Ishikawa (cell line): ENCODE measurements around the gene GRID1.

Source experiments
- CEBPB ChIP-seq: IDR thresholded peaks from 2 replicates; pipeline ENCODE4 v1.6.1; 2012
- CREB1 ChIP-seq: IDR thresholded peaks from 2 replicates; pipeline ENCODE4 v1.6.1; 2012; ENCODE audit warnings: low read depth
- EGR1 ChIP-seq: IDR thresholded peaks from 2 replicates; pipeline ENCODE4 v1.6.1; 2012
- EP300 ChIP-seq: IDR thresholded peaks from 2 replicates; pipeline ENCODE4 v1.6.1; 2012; ENCODE audit warnings: borderline replicate concordance
- FOXM1 ChIP-seq: IDR thresholded peaks from 2 replicates; pipeline ENCODE4 v1.6.1; 2012; ENCODE audit warnings: low read depth, borderline replicate concordance
- MAX ChIP-seq: IDR thresholded peaks from 2 replicates; pipeline ENCODE4 v1.6.1; 2012
- NFIC ChIP-seq: IDR thresholded peaks from 2 replicates; pipeline ENCODE4 v1.6.1; 2012
- RAD21 ChIP-seq: IDR thresholded peaks from 2 replicates; pipeline ENCODE4 v1.6.1; 2012; ENCODE audit warnings: low read depth
- REST ChIP-seq: IDR thresholded peaks from 2 replicates; pipeline ENCODE4 v1.6.1; 2012; ENCODE audit warnings: low read depth, mild to moderate bottlenecking
- TAF1 ChIP-seq: IDR thresholded peaks from 2 replicates; pipeline ENCODE4 v1.6.1; 2012; ENCODE audit warnings: low read depth, mild to moderate bottlenecking
- TCF12 ChIP-seq: IDR thresholded peaks from 2 replicates; pipeline ENCODE4 v1.6.1; 2012; ENCODE audit warnings: low read depth
- TEAD4 ChIP-seq: IDR thresholded peaks from 2 replicates; pipeline ENCODE4 v1.6.1; 2012
- USF1 ChIP-seq: IDR thresholded peaks from 2 replicates; pipeline ENCODE4 v1.6.1; 2012
- YY1 ChIP-seq: IDR thresholded peaks from 2 replicates; pipeline ENCODE4 v1.6.1; 2012; ENCODE audit warnings: low read depth
- ZBTB7A ChIP-seq: IDR thresholded peaks from 2 replicates; pipeline ENCODE4 v1.6.1; 2012; ENCODE audit warnings: low read depth

The GRID1 gene

GRCh38 chr10:86004337-86004736 is 362.3 kb downstream of the GRID1 start:
- TF ChIP-seq MAX (no peak), EP300 (no peak), NFIC (no peak), CEBPB (no peak), USF1 (no peak), FOXM1 (no peak), ZBTB7A (no peak), YY1 (no peak), REST (no peak), RAD21 (no peak)

- TF ChIP-seq TCF12 (no peak), FOXM1 (no peak), TEAD4 (no peak), TAF1 (no peak), EP300 (no peak), USF1 (no peak), MAX (no peak), CEBPB (no peak), EGR1 (no peak), YY1 (no peak), NFIC (no peak), CREB1 (no peak), RAD21 (no peak), REST (no peak), ZBTB7A (no peak)
Observed at GRCh38 chr10:86003201-86003621, 363.4 kb downstream of the GRID1 start.

- TF ChIP-seq YY1 (no peak), EP300 (no peak), NFIC (no peak), TAF1 (no peak)
Observed at GRCh38 chr10:86001521-86001920, 365.1 kb downstream of the GRID1 start.

GRCh38 chr10:85997544-85997943 is 369.1 kb downstream of the GRID1 start:
- TF ChIP-seq FOXM1 (no peak), TCF12 (no peak), ZBTB7A (no peak), CREB1 (no peak), CEBPB (no peak), NFIC (no peak), EP300 (no peak), MAX (no peak), REST (no peak), TEAD4 (no peak), EGR1 (no peak), YY1 (no peak), RAD21 (no peak), USF1 (no peak), TAF1 (no peak)
